PC-3 (cell line): ENCODE measurements around the gene EPN2. TPM values are rescaled to one million over a fixed set of nuclear protein-coding genes. Genes with fewer than 3 reads are reported as not detected.

Experiments used
- ATAC-seq: fragments of 200-7000 bp; cut with Tn5 transposase; 2 replicates; pipeline ENCODE4 v1.9.1; 2020; ENCODE audit warnings: mild to moderate bottlenecking, moderate library complexity
- BruUV-seq: library from RNA; stranded (reverse); fragments of 400-500 nt; replicated peaks from 2 replicates; lab custom pipeline; 2021; lab: Mats Ljungman, UMichigan
- CTCF ChIA-PET: fragments of 300-600 bp; sonication (Branson Sonifier 250); formaldehyde crosslinking; loops from one replicate; lab custom pipeline; 2022; ENCODE audit warnings: antibody characterized with exemption; lab: Charles Lee
- POLR2A ChIA-PET: fragments of 300-600 bp; sonication (Branson Sonifier 250); formaldehyde crosslinking; loops from one replicate; lab custom pipeline; 2022; ENCODE audit warnings: antibody characterized with exemption; ENCODE audit not compliant: unreplicated experiment; lab: Charles Lee
- DNase-seq: peaks from one replicate; pipeline ENCODE4 v3.0.0-alpha.2; 2015
- H2AFZ ChIP-seq: fragments of 300-600 bp; sonication (generic); 2 replicates; pipeline ENCODE4 v1.6.0; 2016; ENCODE audit warnings: antibody characterized with exemption, low read length
- H3F3A ChIP-seq: fragments of 300-600 bp; sonication (generic); one replicate; pipeline ENCODE4 v1.6.0; 2017; ENCODE audit warnings: antibody characterized with exemption, low read length, control low read depth, mild to moderate bottlenecking; ENCODE audit not compliant: unreplicated experiment
- H3K27ac ChIP-seq: fragments of 300-600 bp; sonication (generic); 2 replicates; pipeline ENCODE4 v1.5.1; 2016; ENCODE audit warnings: mild to moderate bottlenecking, low read length
- H3K27me3 ChIP-seq: fragments of 300-600 bp; sonication (generic); 2 replicates; pipeline ENCODE4 v1.6.1; 2016; ENCODE audit warnings: low read length, mixed read lengths
- H3K36me3 ChIP-seq: fragments of 300-600 bp; sonication (generic); 2 replicates; pipeline ENCODE4 v1.6.1; 2016; ENCODE audit warnings: low read depth, mixed run types, low read length, mixed read lengths
- H3K4me1 ChIP-seq: fragments of 300-600 bp; sonication (generic); 2 replicates; pipeline ENCODE4 v1.5.1; 2016; ENCODE audit warnings: low read length; ENCODE audit not compliant: insufficient read depth
- H3K4me2 ChIP-seq: fragments of 300-600 bp; sonication (generic); 2 replicates; pipeline ENCODE4 v1.6.0; 2016; ENCODE audit warnings: low read length
- H3K4me3 ChIP-seq: fragments of 300-600 bp; sonication (generic); 2 replicates; pipeline ENCODE4 v1.5.1; 2016; ENCODE audit warnings: mild to moderate bottlenecking, low read length, mixed read lengths
- H3K79me2 ChIP-seq: fragments of 300-600 bp; sonication (generic); 2 replicates; pipeline ENCODE4 v1.6.1; 2017; ENCODE audit warnings: low read length, mixed read lengths
- H3K9ac ChIP-seq: fragments of 300-600 bp; sonication (generic); 2 replicates; pipeline ENCODE4 v1.6.0; 2016; ENCODE audit warnings: mild to moderate bottlenecking, low read length
- H3K9me2 ChIP-seq: fragments of 300-600 bp; sonication (generic); replicated peaks from 2 replicates; pipeline ENCODE4 v1.6.1; 2016; ENCODE audit warnings: mixed run types, low read length, mixed read lengths
- H3K9me3 ChIP-seq: fragments of 300-600 bp; sonication (generic); 2 replicates; pipeline ENCODE4 v1.6.1; 2016; ENCODE audit warnings: low read length, mixed read lengths
- H4K20me1 ChIP-seq: fragments of 300-600 bp; sonication (generic); 2 replicates; pipeline ENCODE4 v1.6.1; 2016; ENCODE audit warnings: low read length, mixed read lengths
- EZH2 ChIP-seq: fragments of 300-600 bp; sonication (generic); IDR thresholded peaks from one replicate; pipeline ENCODE4 v1.6.1; 2017; ENCODE audit warnings: antibody characterized with exemption, mild to moderate bottlenecking, low read length; ENCODE audit not compliant: unreplicated experiment
- EZH2phosphoT487 ChIP-seq: fragments of 300-600 bp; sonication (generic); IDR thresholded peaks from 2 replicates; pipeline ENCODE4 v1.6.1; 2018; ENCODE audit warnings: mild to moderate bottlenecking, antibody characterized with exemption, low read length, borderline replicate concordance
- intact Hi-C: fragments of 100-400 bp; cut with micrococcal nuclease; formaldehyde crosslinking; loops from 2 replicates; pipeline ENCODE4 v1.9.0; 2023
- total RNA-seq: library from RNA; depleted of rRNA; stranded (reverse); fragments of >200 nt; gene quantifications from 2 replicates; pipeline ENCODE4 v1.2.3, GENCODE V29; 2014
- TF ChIP-seq, protein P1 (sequence below): fragments of 300-600 bp; sonication (generic); conservative IDR thresholded peaks from 2 replicates; pipeline ENCODE4 v1.5.1; 2017; ENCODE audit warnings: antibody characterized with exemption, low read depth, mild to moderate bottlenecking, low read length

The EPN2 gene
- total RNA-seq, 1 experiment from 2014 or later, result 46.4 TPM

DNA sequence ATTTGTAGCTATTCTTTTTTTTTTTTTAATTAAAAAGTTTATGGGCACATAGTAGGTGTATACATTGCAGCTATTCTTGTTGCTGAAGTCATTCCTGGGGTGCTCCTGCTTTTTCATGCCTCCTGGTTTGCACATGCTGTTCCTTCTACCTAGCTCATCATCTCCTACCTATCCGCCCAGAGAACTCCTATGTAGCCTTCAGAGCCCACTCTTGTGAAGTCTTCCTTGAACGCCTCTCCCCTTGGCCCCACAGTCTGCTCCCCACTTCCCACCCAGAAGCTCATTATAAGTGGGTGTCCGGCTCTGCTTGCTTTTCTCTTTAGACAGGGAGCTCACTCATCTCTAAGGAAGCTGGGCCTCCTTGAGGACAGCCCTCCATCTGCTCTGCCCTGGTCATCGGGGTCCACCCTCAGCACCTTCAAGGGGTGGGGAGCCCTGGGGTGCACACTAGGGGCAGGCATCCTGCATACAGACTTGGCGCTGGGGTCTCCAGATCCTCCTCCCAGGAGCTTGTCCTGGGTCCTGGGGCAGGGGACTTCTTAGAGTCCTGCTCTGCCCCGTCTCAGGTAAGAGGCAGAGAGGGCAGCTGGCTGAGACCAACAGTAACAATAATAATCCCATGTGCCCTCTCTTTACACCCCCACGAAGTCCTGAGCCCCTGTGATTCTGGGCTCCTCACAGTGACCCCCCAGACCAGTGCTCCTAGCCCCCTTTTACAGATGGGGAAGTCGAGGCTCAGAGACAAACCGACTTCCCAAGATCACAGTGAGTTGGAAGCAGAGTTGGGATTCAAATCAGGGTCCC lies 128.9 kb downstream of the EPN2 start:
- H4K20me1 ChIP-seq, result no peaks in the 10 kb centered on the region
- intact Hi-C loops, result loop anchor here (10.0 kb wide), 1 partner anchor 399 kb away; no protein-coding TSS in a partner anchor
- no peak overlapping the region for H3K9ac ChIP-seq
- no peak for ATAC-seq
- no peaks in the 10 kb centered on the region for H3F3A ChIP-seq
- peaks cover 16% of the 10 kb centered on the region for H3K4me1 ChIP-seq
- no peaks in the 10 kb centered on the region for H3K36me3 ChIP-seq
- no peak overlapping the region for H3K4me3 ChIP-seq
- POLR2A ChIA-PET, result interaction anchor here (0.6 kb wide), 1 partner anchor 862 kb away, joined by 3 read pairs; no protein-coding TSS in a partner anchor
- TF ChIP-seq EZH2 (no peak), EZH2phosphoT487 (no peak)
- TF ChIP-seq, protein P1, sequence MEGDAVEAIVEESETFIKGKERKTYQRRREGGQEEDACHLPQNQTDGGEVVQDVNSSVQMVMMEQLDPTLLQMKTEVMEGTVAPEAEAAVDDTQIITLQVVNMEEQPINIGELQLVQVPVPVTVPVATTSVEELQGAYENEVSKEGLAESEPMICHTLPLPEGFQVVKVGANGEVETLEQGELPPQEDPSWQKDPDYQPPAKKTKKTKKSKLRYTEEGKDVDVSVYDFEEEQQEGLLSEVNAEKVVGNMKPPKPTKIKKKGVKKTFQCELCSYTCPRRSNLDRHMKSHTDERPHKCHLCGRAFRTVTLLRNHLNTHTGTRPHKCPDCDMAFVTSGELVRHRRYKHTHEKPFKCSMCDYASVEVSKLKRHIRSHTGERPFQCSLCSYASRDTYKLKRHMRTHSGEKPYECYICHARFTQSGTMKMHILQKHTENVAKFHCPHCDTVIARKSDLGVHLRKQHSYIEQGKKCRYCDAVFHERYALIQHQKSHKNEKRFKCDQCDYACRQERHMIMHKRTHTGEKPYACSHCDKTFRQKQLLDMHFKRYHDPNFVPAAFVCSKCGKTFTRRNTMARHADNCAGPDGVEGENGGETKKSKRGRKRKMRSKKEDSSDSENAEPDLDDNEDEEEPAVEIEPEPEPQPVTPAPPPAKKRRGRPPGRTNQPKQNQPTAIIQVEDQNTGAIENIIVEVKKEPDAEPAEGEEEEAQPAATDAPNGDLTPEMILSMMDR, result no peak
- CTCF ChIA-PET, result no interaction called here
- no peaks in the 10 kb centered on the region for H3K9me2 ChIP-seq
- no TSS peak for BruUV-seq
- no peaks in the 10 kb centered on the region for H3K27me3 ChIP-seq
- H3K4me2 ChIP-seq, result no peak overlapping the region
- no peak overlapping the region for H2AFZ ChIP-seq
- peaks cover 4% of the 10 kb centered on the region for H3K79me2 ChIP-seq
- H3K27ac ChIP-seq, result no peak overlapping the region
- no peak for DNase-seq
- H3K9me3 ChIP-seq, result no peaks in the 10 kb centered on the region

DNA sequence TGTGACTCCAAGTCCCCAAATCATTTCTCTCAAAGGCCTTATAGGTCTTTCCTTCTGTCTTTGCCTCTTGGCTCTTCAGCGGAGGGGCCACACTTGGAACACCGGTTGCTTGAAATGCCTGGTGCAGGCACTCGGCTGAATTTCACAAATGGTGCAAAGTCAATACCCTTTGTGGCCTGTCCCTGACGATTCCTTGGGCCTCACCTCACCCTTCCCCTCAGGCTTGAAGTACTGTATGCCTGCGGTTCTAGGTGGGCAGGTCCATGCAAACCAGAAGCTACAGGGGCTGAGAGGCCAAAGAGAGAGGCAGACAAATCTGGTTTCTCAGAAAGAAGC lies 129.4 kb downstream of the EPN2 start:
- CTCF ChIA-PET, result no interaction called here
- intact Hi-C loops, result loop anchor here (10.0 kb wide), 1 partner anchor 398 kb away; no protein-coding TSS in a partner anchor
- Histone ChIP-seq H3K9ac (no peak overlapping the region), H4K20me1 (no peaks in the 10 kb centered on the region), H3K36me3 (no peaks in the 10 kb centered on the region), H3K27ac (no peak overlapping the region), H2AFZ (no peak overlapping the region), H3K4me2 (no peak overlapping the region), H3K79me2 (peaks cover 4% of the 10 kb centered on the region), H3K9me2 (no peaks in the 10 kb centered on the region), H3F3A (no peaks in the 10 kb centered on the region), H3K9me3 (no peaks in the 10 kb centered on the region), H3K4me3 (no peak overlapping the region), H3K4me1 (peaks cover 16% of the 10 kb centered on the region), H3K27me3 (no peaks in the 10 kb centered on the region)
- POLR2A ChIA-PET, result no interaction called here
- no TSS peak for BruUV-seq
- TF ChIP-seq EZH2phosphoT487, result no peak
- TF ChIP-seq EZH2, result no peak
- no peak for DNase-seq
- ATAC-seq, result no peak

DNA sequence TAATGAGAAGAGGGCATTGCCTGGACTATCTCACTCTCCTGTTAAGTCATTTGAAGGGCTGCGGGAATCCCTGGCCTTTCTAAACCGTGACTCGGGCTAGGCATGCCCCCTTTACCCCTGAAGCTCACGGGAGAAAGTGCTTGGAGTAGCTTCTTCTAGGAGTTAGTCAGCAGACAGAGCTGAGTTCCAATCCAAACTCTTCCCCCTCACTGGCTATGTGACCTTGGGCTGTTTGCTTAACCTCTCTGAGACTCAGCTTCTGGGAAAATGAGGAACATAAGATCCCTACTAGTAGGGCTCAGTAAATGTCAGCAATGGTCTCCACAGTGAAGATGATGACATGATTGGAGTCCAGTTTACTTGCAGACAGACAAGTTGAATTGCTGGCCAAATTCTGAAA lies 131.1 kb downstream of the EPN2 start:
- Histone ChIP-seq H2AFZ (no peak overlapping the region), H3K9ac (no peak overlapping the region), H3F3A (no peaks in the 10 kb centered on the region), H4K20me1 (no peaks in the 10 kb centered on the region), H3K4me3 (no peak overlapping the region), H3K27ac (no peak overlapping the region), H3K9me3 (no peaks in the 10 kb centered on the region), H3K79me2 (no peaks in the 10 kb centered on the region), H3K36me3 (no peaks in the 10 kb centered on the region), H3K27me3 (no peaks in the 10 kb centered on the region), H3K4me1 (peaks cover 9% of the 10 kb centered on the region), H3K4me2 (no peak overlapping the region), H3K9me2 (no peaks in the 10 kb centered on the region)
- ChIA-PET POLR2A (no interaction called here), CTCF (no interaction called here)
- ATAC-seq (no peak), DNase-seq (no peak)
- TF ChIP-seq, protein P1, result no peak
- no peak for TF ChIP-seq EZH2phosphoT487
- no peak for TF ChIP-seq EZH2
- intact Hi-C loops, result loop anchor here (10.0 kb wide), 1 partner anchor 397 kb away; no protein-coding TSS in a partner anchor
- no TSS peak for BruUV-seq
